ENCODE results near the gene CDKN2B. TPM values are rescaled to one million over a fixed set of nuclear protein-coding genes. Genes with fewer than 3 reads are reported as not detected.

CDKN2B gene
- total and polyA plus RNA-seq, 2 of the 13 experiments (the other 11 are each of a cell fraction or from before 2014, with no cell fraction given) = 1.4 to 1.5 TPM

GRCh38 chr9:21972361-21972760 lies 36.7 kb downstream of the CDKN2B start:
- DNase-seq (ENCODE audit: low spot score) = no peak
- intact Hi-C loops (cut with micrococcal nuclease; ENCODE audit: unreplicated experiment) = no loop called here
- ChIA-PET POLR2A (no interaction called here), CTCF (ENCODE audit: low intra/inter-chr PET ratio, low total read pairs) (no interaction called here)
- TF ChIP-seq DBP (CRISPR knock-in tag; IDR thresholded peaks at IDR 0.05; ENCODE audit: not compliant biosample characterization) (no peak), RBFOX2 (IDR thresholded peaks at IDR 0.05; ENCODE audit: low read depth, low read length) (no peak), ZBTB43 (CRISPR knock-in tag; conservative IDR thresholded peaks at IDR 0.05) (no peak)
- ATAC-seq = no peak
- no peaks in the 10 kb centered on the region for H3K79me2 ChIP-seq (ENCODE audit: insufficient read depth, low read length)
- BruUV-seq (replicated peaks) = no TSS peak
- no peak overlapping the region for H3K4me2 ChIP-seq (ENCODE audit: low read depth, low read length)
- no peak overlapping the region for H3K27ac ChIP-seq (ENCODE audit: extremely low read length, insufficient read depth, low read length)
- FAIRE-seq = no peak
- no peak overlapping the region for H3K9ac ChIP-seq (ENCODE audit: insufficient read depth, low read depth, low read length)
- no peaks in the 10 kb centered on the region for H3K9me3 ChIP-seq (ENCODE audit: low read length)
- H2AFZ ChIP-seq (ENCODE audit: low read length) = no peak overlapping the region
- H3K4me3 ChIP-seq (replicated peaks in 1 of 3; ENCODE audit: insufficient read depth in 1 of 3, low read depth in 2 of 3, low read length in 3 of 3) = no peak overlapping the region
- H4K20me1 ChIP-seq (ENCODE audit: insufficient read depth, low read length) = no peaks in the 10 kb centered on the region
- H3K36me3 ChIP-seq (replicated peaks in 1 of 2; ENCODE audit: control insufficient read depth in 1 of 2, insufficient read depth in 2 of 2, low read length in 2 of 2) = no peaks in the 10 kb centered on the region
- H3K27me3 ChIP-seq (ENCODE audit: control insufficient read depth in 1 of 2, insufficient read depth in 2 of 2, low read length in 2 of 2) = peaks cover 0 to 28% of the 10 kb centered on the region in 2 experiments; a peak in 3 of 5 replicates
- peaks cover 6% of the 10 kb centered on the region for H3K4me1 ChIP-seq (ENCODE audit: insufficient read depth, low read length)
- in situ Hi-C loops (cut with HindIII; ENCODE audit: extremely low pct_ligation_motif_present, low pct_unique_long_range_greater_than_20kb) = no loop called here

- POLR2A ChIA-PET = no interaction called here
- no peaks in the 10 kb centered on the region for H4K20me1 ChIP-seq (ENCODE audit: insufficient read depth, low read length)
- peaks cover 0 to 36% of the 10 kb centered on the region in 2 experiments; a peak in 3 of 5 replicates for H3K27me3 ChIP-seq (ENCODE audit: control insufficient read depth in 1 of 2, insufficient read depth in 2 of 2, low read length in 2 of 2)
- no peaks in the 10 kb centered on the region for H3K79me2 ChIP-seq (ENCODE audit: insufficient read depth, low read length)
- in situ Hi-C loops (cut with HindIII; ENCODE audit: extremely low pct_ligation_motif_present, low pct_unique_long_range_greater_than_20kb) = no loop called here
- H3K4me1 ChIP-seq (ENCODE audit: insufficient read depth, low read length) = peaks cover 8% of the 10 kb centered on the region
- H3K27ac ChIP-seq (ENCODE audit: extremely low read length, insufficient read depth, low read length) = no peak overlapping the region
- BruUV-seq (replicated peaks) = no TSS peak
- 82% methylated on average over 19 of the region's 45 CpGs for WGBS (ENCODE audit: low lambda C conversion rate)
- ATAC-seq (no peak), FAIRE-seq (no peak), DNase-seq (ENCODE audit: low spot score) (no peak)
- H3K9me3 ChIP-seq (ENCODE audit: low read length) = no peaks in the 10 kb centered on the region
- H3K36me3 ChIP-seq (replicated peaks in 1 of 2; ENCODE audit: control insufficient read depth in 1 of 2, insufficient read depth in 2 of 2, low read length in 2 of 2) = no peaks in the 10 kb centered on the region
- no peak overlapping the region for H3K9ac ChIP-seq (ENCODE audit: insufficient read depth, low read depth, low read length)
- intact Hi-C loops (cut with micrococcal nuclease; ENCODE audit: unreplicated experiment) = no loop called here
- H3K4me3 ChIP-seq (replicated peaks in 1 of 3; ENCODE audit: insufficient read depth in 1 of 3, low read depth in 2 of 3, low read length in 3 of 3) = no peak overlapping the region
- H2AFZ ChIP-seq (ENCODE audit: low read length) = no peak overlapping the region
- CTCF ChIA-PET (ENCODE audit: low intra/inter-chr PET ratio, low total read pairs) = no interaction called here
- H3K4me2 ChIP-seq (ENCODE audit: low read depth, low read length) = no peak overlapping the region
- no peak for TF ChIP-seq MAFG (CRISPR knock-in tag; IDR thresholded peaks at IDR 0.05)
- no peak for TF ChIP-seq PTBP1 (IDR thresholded peaks at IDR 0.05; ENCODE audit: low read depth, low read length, poor library complexity, severe bottlenecking)
- no peak for TF ChIP-seq SYNCRIP (IDR thresholded peaks at IDR 0.05; ENCODE audit: insufficient read depth, low read depth, low read length)
- TF ChIP-seq STAT5B (CRISPR knock-in tag; IDR thresholded peaks at IDR 0.05) = no peak
- no peak for TF ChIP-seq IRF2 (CRISPR knock-in tag; IDR thresholded peaks at IDR 0.05)
- no peak for TF ChIP-seq HIC2 (CRISPR knock-in tag; IDR thresholded peaks at IDR 0.05; ENCODE audit: low read depth)
- no peak for TF ChIP-seq CSRNP2 (CRISPR knock-in tag; conservative IDR thresholded peaks at IDR 0.05; ENCODE audit: low read depth)
- no peak for TF ChIP-seq PHF20 (CRISPR knock-in tag; IDR thresholded peaks at IDR 0.05)
- no peak for TF ChIP-seq YY1 (IDR thresholded peaks at IDR 0.05; ENCODE audit: insufficient read depth, insufficient replicate concordance, low read depth, low read length)
Measured at GRCh38 chr9:21970800-21971640, 38.1 kb downstream of the CDKN2B start.
